Measurements from ENCODE around the gene ICAM1.

GRCh38 chr19:10328558-10329429 lies 57.9 kb downstream of the ICAM1 start:
- TF ChIP-seq CTCF (IDR thresholded peaks at IDR 0.05 in 4 of 5, conservative IDR thresholded peaks at IDR 0.05 in 1 of 5), result no peak
- no peak for TF ChIP-seq POLR2A (IDR thresholded peaks at IDR 0.05)
